ENCODE measurements around the gene USP35. TPM values are rescaled to one million over a fixed set of nuclear protein-coding genes. Genes with fewer than 3 reads are reported as not detected.

Gene USP35
- total RNA-seq, 2 experiments from 2014 or later: 13.4 to 14.2 TPM

DNA sequence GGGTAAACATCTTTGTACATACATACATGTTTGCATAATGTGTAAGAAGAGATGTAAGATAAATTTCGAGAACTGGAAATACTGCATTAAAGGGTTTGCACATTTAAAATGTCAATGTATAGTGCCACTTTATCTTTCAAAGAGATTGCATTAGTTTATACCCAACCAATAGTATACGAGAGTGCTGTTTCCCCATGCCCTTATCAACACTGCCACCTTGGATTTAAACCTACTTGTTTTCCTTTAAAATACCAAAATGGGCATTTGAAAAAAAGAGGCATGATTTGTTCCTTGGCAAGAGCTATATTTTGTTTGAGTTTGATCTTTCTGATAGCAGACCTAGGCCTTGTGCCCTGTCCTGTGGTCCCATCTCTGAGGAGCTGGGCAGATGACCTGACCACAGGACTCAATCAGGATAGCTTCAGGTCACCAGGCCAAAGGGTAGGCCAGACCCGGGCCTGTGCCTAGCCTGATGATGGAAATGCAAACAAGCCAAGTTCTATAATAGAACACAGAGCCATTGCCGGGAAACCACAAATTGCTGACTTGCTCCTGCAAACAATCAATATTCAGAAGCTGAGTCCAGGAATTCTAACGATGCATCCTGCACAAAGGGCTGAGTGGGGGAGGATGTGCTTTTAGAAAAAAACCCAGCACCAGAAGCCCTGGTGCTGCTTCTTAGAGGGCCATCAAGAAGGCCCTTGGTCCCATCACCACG is 32.4 kb upstream of the USP35 start:
- no peaks in the 10 kb centered on the region for H3K36me3 Mint-ChIP-seq (ENCODE audit: low read depth)
- H3K4me3 Mint-ChIP-seq: no peak overlapping the region
- intact Hi-C loops (cut with micrococcal nuclease): no loop called here
- DNase-seq: no peak
- H3K4me1 Mint-ChIP-seq (ENCODE audit: low read depth): no peaks in the 10 kb centered on the region
- CTCF ChIA-PET: no interaction called here
- H3K27me3 Mint-ChIP-seq (ENCODE audit: low read depth): no peaks in the 10 kb centered on the region
- H3K9me3 Mint-ChIP-seq: no peaks in the 10 kb centered on the region
- H3K27ac Mint-ChIP-seq: no peak overlapping the region

DNA sequence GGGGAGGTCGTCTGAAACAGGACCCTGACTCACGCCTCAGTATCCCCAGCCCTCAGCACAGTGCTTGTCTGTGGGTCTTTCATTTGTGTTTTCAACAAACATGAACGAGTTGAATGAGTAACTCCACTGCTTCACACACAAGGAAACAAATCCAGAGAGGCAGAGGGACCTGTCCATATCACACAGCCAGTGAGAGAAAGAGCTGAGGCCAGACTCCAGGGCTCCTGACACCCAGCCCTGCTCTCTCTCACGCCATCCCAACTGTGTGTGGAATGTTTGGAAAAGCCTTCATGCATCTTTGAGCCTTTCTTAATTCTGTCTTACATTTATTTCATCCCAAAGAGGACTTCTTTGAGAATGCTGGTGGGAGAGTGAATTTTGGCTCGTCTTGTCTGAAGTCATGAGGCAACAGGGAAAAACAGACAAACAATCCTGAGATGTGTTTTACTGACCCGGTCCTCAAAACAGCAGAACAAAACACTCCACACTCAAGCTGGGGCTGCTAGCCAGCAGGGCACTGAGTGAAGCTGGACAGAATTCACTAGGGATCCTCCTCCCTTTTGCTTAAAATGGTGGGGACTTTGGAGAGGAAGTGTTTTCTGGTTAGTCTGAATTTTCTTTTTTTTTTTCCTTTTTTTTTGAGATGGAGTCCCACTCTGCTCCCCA is 29.6 kb upstream of the USP35 start:
- CTCF ChIA-PET: no interaction called here
- Mint-ChIP-seq H3K27ac (no peak overlapping the region), H3K36me3 (ENCODE audit: low read depth) (no peaks in the 10 kb centered on the region), H3K4me3 (no peak overlapping the region), H3K27me3 (ENCODE audit: low read depth) (no peaks in the 10 kb centered on the region), H3K9me3 (no peaks in the 10 kb centered on the region), H3K4me1 (ENCODE audit: low read depth) (no peaks in the 10 kb centered on the region)
- DNase-seq: no peak
- intact Hi-C loops (cut with micrococcal nuclease): no loop called here

DNA sequence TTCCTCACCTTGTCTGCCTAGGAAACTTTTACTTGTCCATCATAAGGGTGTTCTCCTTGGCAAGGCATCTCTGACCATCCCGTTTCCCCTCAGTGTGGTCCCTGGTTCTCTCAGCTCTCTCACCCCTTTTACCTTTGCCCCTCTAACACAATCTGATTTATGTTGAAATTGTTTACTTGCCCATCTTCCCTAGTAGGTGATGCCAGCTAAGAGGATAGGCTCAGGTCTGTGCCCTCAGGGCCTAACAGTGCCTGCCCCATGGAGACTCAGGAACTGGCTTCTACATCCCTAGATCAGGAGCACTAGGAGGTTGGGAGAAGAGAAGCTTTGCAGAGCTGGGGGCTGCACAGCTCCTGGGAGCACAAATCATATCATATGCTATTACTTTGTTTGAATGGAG is 28.2 kb upstream of the USP35 start:
- H3K27me3 Mint-ChIP-seq (ENCODE audit: low read depth): no peaks in the 10 kb centered on the region
- no peaks in the 10 kb centered on the region for H3K4me1 Mint-ChIP-seq (ENCODE audit: low read depth)
- no peak for DNase-seq
- intact Hi-C loops (cut with micrococcal nuclease): no loop called here
- H3K36me3 Mint-ChIP-seq (ENCODE audit: low read depth): no peaks in the 10 kb centered on the region
- H3K9me3 Mint-ChIP-seq: no peaks in the 10 kb centered on the region
- CTCF ChIA-PET: no interaction called here
- H3K27ac Mint-ChIP-seq: no peak overlapping the region
- no peak overlapping the region for H3K4me3 Mint-ChIP-seq

DNA sequence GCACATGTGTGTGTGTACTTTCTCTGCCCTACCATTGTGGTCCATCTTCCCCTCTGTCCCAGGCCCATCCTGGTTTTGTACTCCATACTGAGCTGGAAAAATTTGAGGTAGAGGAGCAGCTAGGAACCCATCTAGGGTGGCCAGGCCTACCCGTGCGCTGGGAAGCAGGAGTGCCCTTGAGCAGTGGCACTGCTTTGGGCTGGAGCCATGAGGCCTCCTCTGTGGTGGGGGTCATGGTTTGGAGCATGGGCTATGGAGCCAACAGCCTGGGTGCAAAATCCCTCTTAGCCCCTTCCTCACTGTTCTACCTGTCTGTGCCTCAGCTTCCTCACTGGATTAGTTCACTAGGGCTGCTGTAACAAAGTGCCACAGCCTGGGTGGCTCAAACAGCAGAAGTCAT is 27.4 kb upstream of the USP35 start:
- H3K27me3 Mint-ChIP-seq (ENCODE audit: low read depth): no peaks in the 10 kb centered on the region
- no peak for DNase-seq
- H3K27ac Mint-ChIP-seq: no peak overlapping the region
- no peak overlapping the region for H3K4me3 Mint-ChIP-seq
- no peaks in the 10 kb centered on the region for H3K9me3 Mint-ChIP-seq
- CTCF ChIA-PET: no interaction called here
- no peaks in the 10 kb centered on the region for H3K4me1 Mint-ChIP-seq (ENCODE audit: low read depth)
- intact Hi-C loops (cut with micrococcal nuclease): no loop called here
- H3K36me3 Mint-ChIP-seq (ENCODE audit: low read depth): no peaks in the 10 kb centered on the region

GRCh38 chr11:78161962-78162371 is 26.8 kb upstream of the USP35 start:
- Mint-ChIP-seq H3K27ac (no peak overlapping the region), H3K27me3 (ENCODE audit: low read depth) (no peaks in the 10 kb centered on the region), H3K36me3 (ENCODE audit: low read depth) (no peaks in the 10 kb centered on the region), H3K9me3 (no peaks in the 10 kb centered on the region), H3K4me3 (no peak overlapping the region), H3K4me1 (ENCODE audit: low read depth) (no peaks in the 10 kb centered on the region)
- CTCF ChIA-PET: no interaction called here
- DNase-seq: no peak
- intact Hi-C loops (cut with micrococcal nuclease): no loop called here

DNA sequence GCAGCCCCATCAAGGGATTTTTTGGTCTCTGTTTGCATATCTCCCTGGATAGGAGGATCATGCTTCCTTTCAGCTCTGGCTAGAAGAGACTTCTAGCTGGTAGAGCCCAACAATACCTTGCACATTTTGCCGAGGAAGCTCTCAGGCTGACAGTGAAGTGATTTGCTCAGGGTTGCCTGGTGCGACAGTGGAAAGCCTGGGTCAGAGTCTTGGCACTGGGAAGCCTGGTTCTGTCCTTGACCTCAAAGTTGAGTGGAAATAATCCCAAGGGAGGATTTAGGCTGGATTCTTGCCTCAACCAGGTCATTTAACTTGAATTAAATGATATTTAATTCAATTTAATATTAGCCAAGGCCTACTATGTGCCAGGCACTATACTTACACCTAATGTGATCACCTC is 24.9 kb upstream of the USP35 start:
- Mint-ChIP-seq H3K4me3 (no peak overlapping the region), H3K9me3 (no peaks in the 10 kb centered on the region), H3K36me3 (ENCODE audit: low read depth) (no peaks in the 10 kb centered on the region), H3K27ac (no peak overlapping the region), H3K27me3 (ENCODE audit: low read depth) (no peaks in the 10 kb centered on the region), H3K4me1 (ENCODE audit: low read depth) (no peaks in the 10 kb centered on the region)
- DNase-seq: no peak
- CTCF ChIA-PET: interaction anchor here (0.6 kb wide), 1 partner anchor 408 kb away, joined by 3 read pairs; no protein-coding TSS in a partner anchor
- intact Hi-C loops (cut with micrococcal nuclease): no loop called here

GRCh38 chr11:78164471-78164870 is 24.2 kb upstream of the USP35 start:
- Mint-ChIP-seq H3K9me3 (no peaks in the 10 kb centered on the region), H3K27ac (no peak overlapping the region)
- CTCF ChIA-PET: no interaction called here

GRCh38 chr11:78166855-78167469 is 21.8 kb upstream of the USP35 start:
- H3K27me3 Mint-ChIP-seq (ENCODE audit: low read depth): no peaks in the 10 kb centered on the region
- CTCF ChIA-PET: no interaction called here
- no peaks in the 10 kb centered on the region for H3K4me1 Mint-ChIP-seq (ENCODE audit: low read depth)
- intact Hi-C loops (cut with micrococcal nuclease): no loop called here
- no peak for DNase-seq
- no peaks in the 10 kb centered on the region for H3K9me3 Mint-ChIP-seq
- no peak overlapping the region for H3K27ac Mint-ChIP-seq
- H3K4me3 Mint-ChIP-seq: no peak overlapping the region
- no peaks in the 10 kb centered on the region for H3K36me3 Mint-ChIP-seq (ENCODE audit: low read depth)

More at GRCh38 chr11:78164471-78164870, 24.2 kb upstream of the USP35 start:
- H3K4me1 Mint-ChIP-seq (ENCODE audit: low read depth): no peaks in the 10 kb centered on the region
- H3K4me3 Mint-ChIP-seq: no peak overlapping the region
- intact Hi-C loops (cut with micrococcal nuclease): no loop called here
- no peaks in the 10 kb centered on the region for H3K27me3 Mint-ChIP-seq (ENCODE audit: low read depth)
- no peak for DNase-seq
- no peaks in the 10 kb centered on the region for H3K36me3 Mint-ChIP-seq (ENCODE audit: low read depth)

GRCh38 chr11:78168539-78169477 is 19.9 kb upstream of the USP35 start:
- intact Hi-C loops (cut with micrococcal nuclease): no loop called here
- no peak overlapping the region for H3K4me3 Mint-ChIP-seq
- no peaks in the 10 kb centered on the region for H3K27me3 Mint-ChIP-seq (ENCODE audit: low read depth)
- no peaks in the 10 kb centered on the region for H3K9me3 Mint-ChIP-seq
- no peak for DNase-seq
- CTCF ChIA-PET: no interaction called here
- H3K4me1 Mint-ChIP-seq (ENCODE audit: low read depth): no peaks in the 10 kb centered on the region
- no peak overlapping the region for H3K27ac Mint-ChIP-seq
- H3K36me3 Mint-ChIP-seq (ENCODE audit: low read depth): peaks cover 8% of the 10 kb centered on the region

DNA sequence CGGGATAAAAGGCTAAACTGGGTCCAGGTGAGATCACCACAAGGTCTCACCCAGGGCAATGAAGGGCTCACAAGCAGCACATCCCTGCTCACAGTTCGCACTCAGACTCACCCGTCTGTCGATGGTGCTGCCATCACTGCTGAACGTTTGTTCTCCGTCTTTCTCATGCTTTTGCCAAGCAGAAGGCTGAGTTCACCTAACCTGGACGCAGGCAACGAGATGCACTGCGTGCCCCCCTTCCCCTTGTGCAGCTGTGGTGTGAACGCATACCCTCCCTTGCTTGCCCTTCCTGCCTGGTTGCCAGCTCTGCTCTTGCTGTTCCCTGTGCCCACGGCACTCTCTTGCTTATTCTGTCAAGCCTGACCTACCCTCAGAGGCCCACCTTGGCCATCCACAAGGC is 18.3 kb upstream of the USP35 start:
- H3K27me3 Mint-ChIP-seq (ENCODE audit: low read depth): no peaks in the 10 kb centered on the region
- H3K4me3 Mint-ChIP-seq: no peak overlapping the region
- peaks cover 14% of the 10 kb centered on the region for H3K36me3 Mint-ChIP-seq (ENCODE audit: low read depth)
- H3K27ac Mint-ChIP-seq: no peak overlapping the region
- intact Hi-C loops (cut with micrococcal nuclease): no loop called here
- H3K4me1 Mint-ChIP-seq (ENCODE audit: low read depth): no peaks in the 10 kb centered on the region
- DNase-seq: no peak
- H3K9me3 Mint-ChIP-seq: no peaks in the 10 kb centered on the region
- CTCF ChIA-PET: interaction anchor here (0.6 kb wide), 1 partner anchor 17 kb away, joined by 4 read pairs; no protein-coding TSS in a partner anchor

DNA sequence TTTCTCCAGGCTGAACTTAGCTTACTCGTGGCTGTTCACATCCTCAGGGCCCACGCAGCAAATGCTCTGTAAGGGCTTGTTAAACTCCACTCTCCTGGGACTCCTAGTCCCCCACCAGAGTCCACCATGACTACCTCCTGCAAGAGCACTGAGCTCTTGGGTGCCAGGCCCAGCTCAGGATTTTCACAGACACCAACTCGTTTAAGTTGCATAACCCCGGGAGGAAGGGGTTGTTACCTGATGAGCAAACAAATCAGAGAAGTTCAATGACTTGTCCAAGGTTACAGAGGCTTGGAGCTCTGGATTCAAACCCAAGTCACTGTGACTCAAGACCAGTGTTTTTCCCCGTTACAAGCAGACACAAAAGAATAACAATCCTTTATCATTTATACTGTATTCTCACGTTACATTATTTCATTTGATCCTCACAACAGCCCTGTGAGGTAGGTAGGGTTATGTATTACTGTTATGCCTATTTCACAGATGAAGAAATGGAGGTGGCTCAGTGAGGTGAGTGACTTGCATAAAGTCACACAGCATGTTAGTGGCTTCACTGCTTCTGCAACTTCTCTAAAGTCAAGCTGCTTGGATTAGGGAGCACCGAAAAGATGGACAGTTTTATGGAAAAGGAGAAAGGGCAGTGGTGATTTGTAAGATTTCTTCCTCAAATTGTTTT is 17.7 kb upstream of the USP35 start:
- Mint-ChIP-seq H3K36me3 (ENCODE audit: low read depth) (peaks cover 14% of the 10 kb centered on the region), H3K9me3 (peaks cover under 1% of the 10 kb centered on the region), H3K4me3 (no peak overlapping the region), H3K4me1 (ENCODE audit: low read depth) (no peaks in the 10 kb centered on the region), H3K27me3 (ENCODE audit: low read depth) (no peaks in the 10 kb centered on the region), H3K27ac (no peak overlapping the region)
- CTCF ChIA-PET: interaction anchor here (0.6 kb wide), 1 partner anchor 370 kb away, joined by 6 read pairs; no protein-coding TSS in a partner anchor
- intact Hi-C loops (cut with micrococcal nuclease): no loop called here
- no peak for DNase-seq

DNA sequence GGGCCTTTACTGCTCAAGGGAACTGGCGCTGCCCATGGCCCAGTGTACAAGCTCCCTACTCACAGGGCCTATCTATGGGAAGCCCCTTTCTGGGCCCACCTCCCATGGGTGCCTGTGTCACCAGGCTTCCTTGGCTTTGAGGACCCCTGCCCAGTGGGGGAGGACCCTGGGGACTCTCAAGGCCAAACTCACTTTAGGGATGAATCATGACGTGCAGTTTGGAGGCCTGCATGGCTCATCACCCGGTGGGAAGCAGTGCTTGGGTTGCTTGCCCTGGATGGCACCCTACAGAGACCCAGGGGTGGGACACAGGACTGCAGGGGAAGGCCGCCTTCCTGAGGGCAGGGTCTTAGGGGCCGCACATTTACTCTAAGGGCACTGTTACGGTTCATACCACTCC is 16.8 kb upstream of the USP35 start:
- no peaks in the 10 kb centered on the region for H3K4me1 Mint-ChIP-seq (ENCODE audit: low read depth)
- no peak overlapping the region for H3K4me3 Mint-ChIP-seq
- CTCF ChIA-PET: no interaction called here
- peaks cover 4% of the 10 kb centered on the region for H3K9me3 Mint-ChIP-seq
- intact Hi-C loops (cut with micrococcal nuclease): no loop called here
- no peak for DNase-seq
- peaks cover 18% of the 10 kb centered on the region for H3K36me3 Mint-ChIP-seq (ENCODE audit: low read depth)
- no peak overlapping the region for H3K27ac Mint-ChIP-seq
- no peaks in the 10 kb centered on the region for H3K27me3 Mint-ChIP-seq (ENCODE audit: low read depth)
